Ascending aorta (tissue), 2 donors: Measurements from ENCODE around the gene MRPS6. TPM values are rescaled to one million over a fixed set of nuclear protein-coding genes. Genes with fewer than 3 reads are reported as not detected.

Experiments used
- DNase-seq, 2 donors: peaks; one replicate each; pipeline ENCODE4 v3.0.0-alpha.2; 2019; ENCODE audit warnings: low spot score in 2 of 2
- H3K27ac ChIP-seq, 2 donors: fragments of 200-600 bp; sonication (generic); one replicate each; pipeline ENCODE4 v1.5.1; 2016 to 2017; ENCODE audit warnings: mild to moderate bottlenecking in 1 of 2
- H3K27me3 ChIP-seq: fragments of 200-600 bp; sonication (generic); one replicate; pipeline ENCODE4 v1.5.1; 2017
- H3K36me3 ChIP-seq, 2 donors: fragments of 200-600 bp; sonication (generic); one replicate each; pipeline ENCODE4 v1.5.1; 2016
- H3K4me1 ChIP-seq, 2 donors: fragments of 200-600 bp; sonication (generic); one replicate each; pipeline ENCODE4 v1.5.1; 2016 to 2017; ENCODE audit warnings: mild to moderate bottlenecking in 1 of 2
- H3K4me3 ChIP-seq, 2 donors: fragments of 200-600 bp; sonication (generic); one replicate each; pipeline ENCODE4 v1.5.1; 2016 to 2017; ENCODE audit warnings: mild to moderate bottlenecking in 1 of 2
- H3K9me3 ChIP-seq, 2 donors: fragments of 200-600 bp; sonication (generic); one replicate each; pipeline ENCODE4 v1.5.1; 2016
- intact Hi-C: fragments of 100-400 bp; cut with DNase I; formaldehyde crosslinking; loops from one replicate; pipeline ENCODE4 v1.15.1; 2023
- total RNA-seq: library from RNA; depleted of rRNA; stranded (reverse); fragments of >200 nt; gene quantifications from one replicate; pipeline ENCODE4 v1.1.0, GENCODE V29; 2016
- TF ChIP-seq, protein P1 (sequence below), 3 experiments: fragments of 200-600 bp in 2 of 3; fragments of 450-650 bp in 1 of 3; sonication (generic) in 2 of 3; IDR thresholded peaks; one replicate each; pipeline ENCODE4 v1.5.1; 2016 to 2019; ENCODE audit warnings: antibody characterized with exemption in 3 of 3, mild to moderate bottlenecking in 1 of 3, moderate library complexity in 1 of 3

MRPS6 gene
- total RNA-seq, 1 donor from 2014 or later, result 17.8 TPM

DNA sequence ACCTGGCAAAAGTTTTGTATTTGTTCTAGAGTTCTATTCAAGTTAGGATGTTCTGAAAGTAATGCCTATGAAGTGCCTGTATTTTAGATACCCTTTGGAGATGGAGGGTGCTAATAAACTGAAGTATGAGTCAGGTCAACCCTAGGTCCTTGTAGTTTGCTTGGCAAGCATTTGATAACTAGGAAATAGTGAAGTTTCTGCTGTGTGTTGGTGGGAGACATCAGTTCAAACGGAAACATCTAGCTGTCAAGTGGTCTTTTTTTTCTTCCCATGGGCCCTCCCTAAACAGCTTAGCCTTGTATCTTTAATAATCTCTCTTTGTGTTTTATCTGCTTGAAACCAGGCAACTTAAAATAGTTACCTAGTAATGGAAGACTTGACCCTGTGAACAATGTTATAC is 4.5 kb downstream of the MRPS6 start:
- TF ChIP-seq, protein P1, sequence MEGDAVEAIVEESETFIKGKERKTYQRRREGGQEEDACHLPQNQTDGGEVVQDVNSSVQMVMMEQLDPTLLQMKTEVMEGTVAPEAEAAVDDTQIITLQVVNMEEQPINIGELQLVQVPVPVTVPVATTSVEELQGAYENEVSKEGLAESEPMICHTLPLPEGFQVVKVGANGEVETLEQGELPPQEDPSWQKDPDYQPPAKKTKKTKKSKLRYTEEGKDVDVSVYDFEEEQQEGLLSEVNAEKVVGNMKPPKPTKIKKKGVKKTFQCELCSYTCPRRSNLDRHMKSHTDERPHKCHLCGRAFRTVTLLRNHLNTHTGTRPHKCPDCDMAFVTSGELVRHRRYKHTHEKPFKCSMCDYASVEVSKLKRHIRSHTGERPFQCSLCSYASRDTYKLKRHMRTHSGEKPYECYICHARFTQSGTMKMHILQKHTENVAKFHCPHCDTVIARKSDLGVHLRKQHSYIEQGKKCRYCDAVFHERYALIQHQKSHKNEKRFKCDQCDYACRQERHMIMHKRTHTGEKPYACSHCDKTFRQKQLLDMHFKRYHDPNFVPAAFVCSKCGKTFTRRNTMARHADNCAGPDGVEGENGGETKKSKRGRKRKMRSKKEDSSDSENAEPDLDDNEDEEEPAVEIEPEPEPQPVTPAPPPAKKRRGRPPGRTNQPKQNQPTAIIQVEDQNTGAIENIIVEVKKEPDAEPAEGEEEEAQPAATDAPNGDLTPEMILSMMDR (IDR thresholded peaks at IDR 0.05), result no peak
- intact Hi-C loops, result loop anchor here (2.0 kb wide), 1 partner anchor 271 kb away; no protein-coding TSS in a partner anchor
- Histone ChIP-seq H3K4me3 (peak overlapping the region; percentile 15 to 93), H3K27me3 (no peaks in the 10 kb centered on the region), H3K9me3 (no peaks in the 10 kb centered on the region), H3K36me3 (no peaks in the 10 kb centered on the region), H3K27ac (peak overlapping the region; percentile 12 to 43), H3K4me1 (peaks cover 14 to 46% of the 10 kb centered on the region in 2 donors)
- no peak for DNase-seq

DNA sequence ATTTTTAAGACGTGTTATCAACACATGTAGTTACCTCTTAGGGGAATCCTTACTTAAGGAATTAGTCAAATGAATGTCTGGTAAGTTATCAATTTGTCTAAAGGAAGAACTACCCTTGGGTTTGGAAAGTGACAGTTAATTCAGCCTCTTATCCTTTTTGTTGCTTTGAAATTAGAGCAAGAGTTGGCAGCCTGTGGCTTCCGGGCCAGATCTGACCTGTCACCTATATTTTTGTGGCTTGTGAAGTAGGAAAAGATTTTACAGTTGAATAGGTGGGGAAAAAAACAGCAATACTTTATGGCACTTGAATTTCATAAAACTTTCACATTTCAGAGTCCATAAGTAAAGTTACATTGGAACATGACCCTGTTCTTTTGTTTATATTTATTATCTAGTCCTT is 5.5 kb downstream of the MRPS6 start:
- no peaks in the 10 kb centered on the region for H3K9me3 ChIP-seq
- DNase-seq, result no peak
- no peaks in the 10 kb centered on the region for H3K36me3 ChIP-seq
- H3K4me3 ChIP-seq, result peak overlapping the region in 1 of 2 donors; percentile 25
- TF ChIP-seq, protein P1 (IDR thresholded peaks at IDR 0.05), result no peak
- H3K4me1 ChIP-seq, result peaks cover 14 to 52% of the 10 kb centered on the region in 2 donors
- intact Hi-C loops, result no loop called here
- peak overlapping the region in 1 of 2 donors; percentile 27 for H3K27ac ChIP-seq
- H3K27me3 ChIP-seq, result no peaks in the 10 kb centered on the region

DNA sequence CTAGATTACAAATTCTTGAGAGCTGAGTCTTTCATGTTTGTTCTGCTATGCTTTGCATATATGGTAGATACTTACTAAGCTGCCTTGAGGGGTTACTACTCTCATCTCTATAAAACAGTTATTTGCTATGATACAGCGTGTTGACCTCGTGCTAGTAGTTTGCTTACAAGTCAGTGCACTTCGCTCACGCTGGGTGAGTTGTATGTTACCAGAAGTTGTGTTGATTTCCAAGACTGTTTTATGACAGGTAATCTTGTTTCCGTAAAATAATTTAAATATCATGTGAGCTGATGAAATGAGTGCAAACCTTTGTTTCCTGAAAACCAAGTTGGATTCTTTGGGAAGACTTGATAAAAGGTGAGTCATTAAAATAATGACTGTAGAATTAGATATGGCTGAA is 7.3 kb downstream of the MRPS6 start:
- Histone ChIP-seq H3K36me3 (no peaks in the 10 kb centered on the region), H3K4me1 (peaks cover 14 to 50% of the 10 kb centered on the region in 2 donors), H3K9me3 (no peaks in the 10 kb centered on the region), H3K4me3 (peak overlapping the region in 1 of 2 donors; percentile 10), H3K27ac (peak overlapping the region in 1 of 2 donors; percentile 27), H3K27me3 (no peaks in the 10 kb centered on the region)
- intact Hi-C loops, result no loop called here
- DNase-seq, result no peak
- TF ChIP-seq, protein P1 (IDR thresholded peaks at IDR 0.05), result no peak

DNA sequence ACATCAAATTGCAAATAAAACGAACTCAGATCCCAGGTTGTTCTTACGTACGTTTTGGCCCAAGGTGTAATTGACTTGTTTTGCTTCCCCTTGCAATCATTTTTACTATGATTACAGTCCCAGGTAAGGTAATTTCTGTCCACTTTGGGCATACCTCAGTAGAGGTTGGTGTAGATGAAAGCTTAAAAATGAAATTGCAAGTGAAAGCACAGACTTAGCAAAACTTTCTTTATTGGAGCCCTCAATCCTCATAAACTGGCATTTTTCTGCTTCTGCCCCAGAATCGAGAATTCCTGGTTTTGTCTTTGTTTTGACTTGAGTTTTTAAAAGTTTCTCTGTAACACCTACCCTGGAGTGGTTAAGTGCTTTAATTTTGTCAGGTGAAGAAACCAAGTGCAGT is 9.4 kb downstream of the MRPS6 start:
- Histone ChIP-seq H3K9me3 (no peaks in the 10 kb centered on the region), H3K27ac (peak overlapping the region; percentile 13 to 16), H3K4me3 (no peak overlapping the region), H3K36me3 (no peaks in the 10 kb centered on the region), H3K4me1 (peaks cover 10 to 58% of the 10 kb centered on the region in 2 donors), H3K27me3 (no peaks in the 10 kb centered on the region)
- intact Hi-C loops, result no loop called here
- no peak for DNase-seq
- TF ChIP-seq, protein P1 (IDR thresholded peaks at IDR 0.05), result no peak

DNA sequence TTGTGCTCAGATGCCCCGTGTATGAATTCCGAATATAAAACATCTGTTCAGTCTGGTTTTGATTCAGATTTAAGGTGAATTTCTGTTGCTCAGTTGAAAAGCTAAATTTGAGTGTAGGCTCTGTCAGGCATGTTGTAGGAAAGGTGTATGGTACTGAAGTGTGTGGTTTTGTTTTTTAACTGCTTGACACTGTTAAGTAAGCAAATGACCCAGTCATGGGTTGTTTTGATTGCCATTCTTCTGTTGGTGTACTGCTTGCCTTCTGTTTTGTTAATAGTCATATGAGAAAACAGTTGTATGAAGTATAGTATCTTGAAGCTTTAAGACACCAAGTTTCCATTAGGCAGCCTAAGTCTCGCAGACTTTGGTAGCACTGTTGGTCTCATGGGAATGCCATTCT is 10.0 kb downstream of the MRPS6 start:
- H3K27ac ChIP-seq, result peak overlapping the region; percentile 13 to 45
- H3K4me3 ChIP-seq, result no peak overlapping the region
- no peaks in the 10 kb centered on the region for H3K27me3 ChIP-seq
- peaks cover 10 to 54% of the 10 kb centered on the region in 2 donors for H3K4me1 ChIP-seq
- no peaks in the 10 kb centered on the region for H3K9me3 ChIP-seq
- TF ChIP-seq, protein P1 (IDR thresholded peaks at IDR 0.05), result no peak
- intact Hi-C loops, result no loop called here
- DNase-seq, result no peak
- H3K36me3 ChIP-seq, result no peaks in the 10 kb centered on the region

DNA sequence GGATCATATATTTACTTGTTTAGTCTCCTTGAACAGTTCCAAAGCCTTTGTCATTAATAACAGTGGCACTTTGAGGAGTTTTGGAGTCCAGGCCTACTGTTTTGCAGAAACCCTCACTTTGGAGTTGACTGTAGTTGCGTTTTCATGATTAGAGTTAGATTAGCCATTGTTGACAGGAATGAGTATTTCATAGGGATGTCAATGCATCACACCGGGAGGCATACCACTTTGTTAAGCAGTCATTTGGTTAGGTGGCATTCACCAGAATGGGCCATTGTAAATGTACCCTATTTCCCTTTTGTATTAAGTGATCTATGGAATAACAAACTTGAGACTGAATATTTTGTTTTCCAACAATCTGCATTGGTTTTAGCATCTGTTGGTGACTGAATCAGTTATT is 11.8 kb downstream of the MRPS6 start:
- intact Hi-C loops, result no loop called here
- H3K4me3 ChIP-seq, result no peak overlapping the region

More for the DNA sequence above, 11.8 kb downstream of the MRPS6 start:
- Histone ChIP-seq H3K36me3 (no peaks in the 10 kb centered on the region), H3K4me1 (peaks cover 11 to 57% of the 10 kb centered on the region in 2 donors), H3K27me3 (no peaks in the 10 kb centered on the region), H3K27ac (no peak overlapping the region), H3K9me3 (no peaks in the 10 kb centered on the region)
- TF ChIP-seq, protein P1 (IDR thresholded peaks at IDR 0.05), result no peak
- DNase-seq, result no peak
